Vagina (tissue), 2 donors: Measurements from ENCODE around the gene HIVEP1. TPM values are rescaled to one million over a fixed set of nuclear protein-coding genes. Genes with fewer than 3 reads are reported as not detected.

ENCODE experiments used
- DNase-seq, 2 donors: peaks; one replicate each; pipeline ENCODE4 v3.0.0-alpha.2; 2017; ENCODE audit errors: extremely low spot score in 2 of 2
- H3K27ac ChIP-seq: fragments of 200-600 bp; sonication (generic); one replicate; pipeline ENCODE4 v1.5.1; 2019
- H3K27me3 ChIP-seq: fragments of 200-600 bp; sonication (generic); one replicate; pipeline ENCODE4 v1.5.1; 2019
- H3K36me3 ChIP-seq, 2 donors: fragments of 200-600 bp; sonication (generic); one replicate each; pipeline ENCODE4 v1.5.1; 2017 to 2019
- H3K4me1 ChIP-seq: fragments of 200-600 bp; sonication (generic); one replicate; pipeline ENCODE4 v1.5.1; 2019
- H3K4me3 ChIP-seq, 2 donors: fragments of 200-600 bp; sonication (generic); 1 replicate in 1 of 2; 2 replicates in 1 of 2; pipeline ENCODE4 v1.5.1; 2016 to 2019
- H3K9me3 ChIP-seq: fragments of 200-600 bp; sonication (generic); one replicate; pipeline ENCODE4 v1.5.1; 2019
- CTCF ChIP-seq, 3 experiments: fragments of 450-650 bp in 2 of 3; fragments of 200-600 bp in 1 of 3; sonication (generic) in 1 of 3; IDR thresholded peaks; one replicate each; pipeline ENCODE4 v1.5.1; 2017 to 2019; ENCODE audit warnings: antibody characterized with exemption in 3 of 3, mild to moderate bottlenecking in 2 of 3, moderate library complexity in 2 of 3
- POLR2A ChIP-seq, 2 donors: fragments of 450-650 bp; IDR thresholded peaks; one replicate each; pipeline ENCODE4 v1.6.1; 2017; ENCODE audit warnings: antibody characterized with exemption in 2 of 2, mild to moderate bottlenecking in 2 of 2, moderate library complexity in 2 of 2
- POLR2AphosphoS5 ChIP-seq, 2 donors: sonication (generic); formaldehyde crosslinking; IDR thresholded peaks; one replicate each; pipeline ENCODE4 v1.9.0; 2017; ENCODE audit warnings: antibody characterized with exemption in 2 of 2, mild to moderate bottlenecking in 2 of 2, low read depth in 1 of 2; ENCODE audit not compliant: insufficient read depth in 1 of 2
- intact Hi-C: fragments of 100-400 bp; cut with DNase I; formaldehyde crosslinking; loops from one replicate; pipeline ENCODE4 v1.15.1; 2023
- total RNA-seq: library from RNA; depleted of rRNA; stranded (reverse); fragments of >200 nt; gene quantifications from one replicate; pipeline ENCODE4 v1.2.3, GENCODE V29; 2016

The HIVEP1 gene
- total RNA-seq, 1 donor from 2014 or later: 36.1 TPM

DNA sequence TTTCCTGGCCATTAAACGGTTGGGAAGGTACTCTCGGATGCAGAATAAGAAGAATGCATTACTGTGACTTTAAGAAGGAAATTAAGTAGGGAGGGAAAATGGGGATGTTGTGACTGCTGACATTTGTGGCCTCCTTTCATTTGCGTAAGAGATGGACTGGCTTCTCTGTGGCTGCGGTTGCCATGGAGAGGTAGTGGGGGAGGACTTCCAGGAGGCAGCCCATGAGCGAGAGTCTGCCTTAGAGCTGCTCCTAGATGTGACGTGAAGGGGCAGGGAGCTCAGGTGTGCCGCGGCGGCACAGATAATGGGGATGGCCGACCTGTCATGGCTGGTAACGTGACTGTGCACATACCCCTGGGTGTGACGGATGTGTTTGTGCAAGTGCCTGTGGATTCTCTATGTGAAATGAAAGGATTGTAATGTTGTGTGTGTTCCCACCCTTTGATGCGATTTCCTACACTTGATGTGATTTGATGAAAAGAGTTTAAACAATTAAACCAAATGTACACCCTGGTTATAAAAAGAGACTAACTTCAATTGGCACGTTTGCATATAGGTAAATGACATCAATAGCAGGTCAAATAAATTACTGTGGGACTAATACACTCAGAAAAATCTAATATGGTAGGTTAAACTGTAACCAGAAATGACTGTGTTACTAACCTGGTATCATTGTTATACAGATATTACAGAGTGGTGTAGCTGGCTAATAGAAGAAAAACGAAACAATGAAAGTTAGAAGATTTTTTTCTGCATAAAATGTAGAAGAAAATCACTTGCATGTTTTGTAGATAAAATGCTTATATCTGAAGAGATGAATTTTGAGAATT, 48.9 kb downstream of the HIVEP1 start:
- peak overlapping the region; percentile 6 to 23 for H3K4me3 ChIP-seq

DNA sequence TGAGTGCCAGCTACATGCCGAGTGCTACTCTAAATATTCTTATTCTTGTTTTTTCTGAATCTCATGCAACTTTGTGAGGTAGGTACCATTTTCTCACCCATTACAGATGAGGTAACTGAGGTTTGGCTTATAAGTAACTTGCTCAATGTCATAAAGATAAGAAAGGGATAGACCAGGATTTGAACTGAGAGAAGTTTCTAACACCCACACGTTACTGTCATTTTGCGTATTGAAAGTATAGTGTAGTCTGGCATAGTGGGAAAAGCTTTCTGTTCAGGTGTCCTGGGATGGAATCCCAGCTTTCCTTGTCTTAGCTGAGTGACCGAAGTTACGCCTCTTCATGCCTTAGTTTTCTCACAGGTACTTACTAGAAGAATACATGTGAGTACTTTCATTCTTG, 50.5 kb downstream of the HIVEP1 start:
- DNase-seq: no peak
- Histone ChIP-seq H3K9me3 (no peaks in the 10 kb centered on the region), H3K36me3 (no peaks in the 10 kb centered on the region), H3K4me3 (no peak overlapping the region), H3K27ac (no peak overlapping the region), H3K4me1 (peaks cover 40% of the 10 kb centered on the region), H3K27me3 (no peaks in the 10 kb centered on the region)
- intact Hi-C loops: no loop called here
- TF ChIP-seq POLR2A (IDR thresholded peaks at IDR 0.05): no peak
- no peak for TF ChIP-seq CTCF (IDR thresholded peaks at IDR 0.05)
- TF ChIP-seq POLR2AphosphoS5 (IDR thresholded peaks at IDR 0.05; ENCODE audit: insufficient read depth in 1 of 2, low read depth in 1 of 2): no peak

More for the DNA sequence above, 48.9 kb downstream of the HIVEP1 start:
- H3K4me1 ChIP-seq: peaks cover 40% of the 10 kb centered on the region
- no peaks in the 10 kb centered on the region for H3K36me3 ChIP-seq
- intact Hi-C loops: no loop called here
- no peak for DNase-seq
- H3K9me3 ChIP-seq: no peaks in the 10 kb centered on the region
- TF ChIP-seq POLR2A (IDR thresholded peaks at IDR 0.05): no peak
- peak in 1 of 2 donors; percentile 17 for TF ChIP-seq POLR2AphosphoS5 (IDR thresholded peaks at IDR 0.05; ENCODE audit: insufficient read depth in 1 of 2, low read depth in 1 of 2)
- TF ChIP-seq CTCF (IDR thresholded peaks at IDR 0.05): no peak
- no peak overlapping the region for H3K27ac ChIP-seq
- H3K27me3 ChIP-seq: no peaks in the 10 kb centered on the region

GRCh38 chr6:12064131-12064530, 52.0 kb downstream of the HIVEP1 start:
- H3K4me3 ChIP-seq: no peak overlapping the region
- no peaks in the 10 kb centered on the region for H3K9me3 ChIP-seq
- no peaks in the 10 kb centered on the region for H3K27me3 ChIP-seq
- no peak for DNase-seq
- intact Hi-C loops: no loop called here
- no peak for TF ChIP-seq CTCF (IDR thresholded peaks at IDR 0.05)
- no peak for TF ChIP-seq POLR2A (IDR thresholded peaks at IDR 0.05)
- no peak for TF ChIP-seq POLR2AphosphoS5 (IDR thresholded peaks at IDR 0.05; ENCODE audit: insufficient read depth in 1 of 2, low read depth in 1 of 2)
- H3K36me3 ChIP-seq: no peaks in the 10 kb centered on the region
- peaks cover 27% of the 10 kb centered on the region for H3K4me1 ChIP-seq
- H3K27ac ChIP-seq: no peak overlapping the region

DNA sequence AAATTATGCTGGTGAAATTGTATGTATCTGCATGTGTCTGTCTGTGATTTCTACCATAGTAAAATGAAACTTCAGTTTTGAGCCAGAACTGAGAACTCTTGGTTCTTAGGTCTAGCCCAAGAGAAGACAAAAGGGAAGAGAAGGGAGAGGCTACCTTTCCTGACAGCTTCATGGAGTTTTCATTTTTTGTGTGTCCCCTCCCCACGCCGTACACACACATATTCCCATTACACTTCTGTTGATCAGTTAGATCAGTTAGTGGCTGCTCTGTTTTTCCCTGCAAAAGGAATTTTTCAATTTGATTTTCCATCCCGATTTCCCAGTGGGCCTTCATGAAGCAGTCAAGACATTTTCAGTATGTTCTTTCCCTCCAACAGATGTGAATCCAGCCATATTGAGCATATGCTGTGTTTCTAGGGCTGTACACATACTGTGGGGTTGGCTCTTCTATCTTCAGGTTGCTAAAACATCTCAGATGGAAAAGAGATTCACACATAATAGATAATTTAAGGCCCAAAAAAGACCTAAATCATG, 52.5 kb downstream of the HIVEP1 start:
- Histone ChIP-seq H3K36me3 (no peaks in the 10 kb centered on the region), H3K9me3 (no peaks in the 10 kb centered on the region), H3K27ac (no peak overlapping the region), H3K4me1 (peaks cover 22% of the 10 kb centered on the region), H3K4me3 (no peak overlapping the region), H3K27me3 (no peaks in the 10 kb centered on the region)
- TF ChIP-seq CTCF (IDR thresholded peaks at IDR 0.05): no peak
- TF ChIP-seq POLR2AphosphoS5 (IDR thresholded peaks at IDR 0.05; ENCODE audit: insufficient read depth in 1 of 2, low read depth in 1 of 2): no peak
- TF ChIP-seq POLR2A (IDR thresholded peaks at IDR 0.05): no peak
- intact Hi-C loops: no loop called here
- DNase-seq: no peak
